Mesenchymal stem cell (in vitro differentiated cells and primary cell): Measurements from ENCODE around the gene HOXB3.

ENCODE experiments used
- DNase-seq: peaks from one replicate; pipeline ENCODE4 v3.0.0-alpha.2; 2013
- H2AFZ ChIP-seq: one replicate; pipeline ENCODE4 v1.6.1; 2013; ENCODE audit warnings: low read depth, mild to moderate bottlenecking, control low read depth, inconsistent platforms, low read length, moderate library complexity
- H2AK5ac ChIP-seq: 2 replicates; pipeline ENCODE4 v1.6.1; 2013; ENCODE audit warnings: low read length, moderate library complexity, mild to moderate bottlenecking, inconsistent platforms; ENCODE audit not compliant: severe bottlenecking
- H2BK120ac ChIP-seq: one replicate; pipeline ENCODE4 v1.6.1; 2013; ENCODE audit warnings: low read depth, mild to moderate bottlenecking, inconsistent platforms, low read length, moderate library complexity
- H2BK12ac ChIP-seq, 2 experiments: one replicate each; pipeline ENCODE4 v1.6.1; 2013; ENCODE audit warnings: inconsistent platforms in 2 of 2, low read length in 2 of 2, mild to moderate bottlenecking in 2 of 2, moderate library complexity in 2 of 2, control low read depth in 1 of 2
- H2BK15ac ChIP-seq: one replicate; pipeline ENCODE4 v1.6.1; 2013; ENCODE audit warnings: mild to moderate bottlenecking, low read depth, inconsistent platforms; ENCODE audit not compliant: poor library complexity, severe bottlenecking
- H2BK5ac ChIP-seq: 2 replicates; pipeline ENCODE4 v1.6.1; 2013; ENCODE audit warnings: low read depth, mild to moderate bottlenecking, low read length, control low read depth, inconsistent platforms; ENCODE audit not compliant: poor library complexity, severe bottlenecking
- H3K14ac ChIP-seq, 2 experiments: one replicate each; pipeline ENCODE4 v1.6.1; 2013; ENCODE audit warnings: inconsistent platforms in 2 of 2, low read length in 2 of 2, control low read depth in 1 of 2, mild to moderate bottlenecking in 1 of 2, moderate library complexity in 1 of 2
- H3K18ac ChIP-seq, 2 experiments: one replicate each; pipeline ENCODE4 v1.6.1; 2013; ENCODE audit warnings: inconsistent platforms in 2 of 2, low read length in 2 of 2, control low read depth in 1 of 2, low read depth in 1 of 2, mild to moderate bottlenecking in 1 of 2
- H3K23ac ChIP-seq, 2 experiments: one replicate each; pipeline ENCODE4 v1.6.1; 2013; ENCODE audit warnings: inconsistent platforms in 2 of 2, low read length in 2 of 2, mild to moderate bottlenecking in 2 of 2, moderate library complexity in 2 of 2, control low read depth in 1 of 2
- H3K27ac ChIP-seq: 2 replicates; pipeline ENCODE4 v1.5.1; 2013; ENCODE audit warnings: mild to moderate bottlenecking, moderate library complexity, low read length, control low read depth, inconsistent platforms; ENCODE audit not compliant: poor library complexity, severe bottlenecking
- H3K27me3 ChIP-seq, 2 experiments: 2 replicates each; pipeline versions ENCODE4 v1.6.1 to v1.7.0; 2013; ENCODE audit warnings: low read length in 2 of 2, mild to moderate bottlenecking in 2 of 2, moderate library complexity in 2 of 2, control low read depth in 1 of 2, inconsistent platforms in 1 of 2; ENCODE audit not compliant: control insufficient read depth in 1 of 2, insufficient read depth in 1 of 2
- H3K36me3 ChIP-seq, 2 experiments: 2 replicates each; pipeline versions ENCODE4 v1.6.1 to v1.7.0; 2013; ENCODE audit warnings: low read length in 2 of 2, control low read depth in 1 of 2, inconsistent platforms in 1 of 2, low read depth in 1 of 2, mild to moderate bottlenecking in 1 of 2; ENCODE audit not compliant: insufficient read depth in 2 of 2, control insufficient read depth in 1 of 2
- H3K4ac ChIP-seq, 2 experiments: one replicate each; pipeline ENCODE4 v1.6.1; 2013; ENCODE audit warnings: inconsistent platforms in 2 of 2, low read length in 2 of 2, mild to moderate bottlenecking in 2 of 2, moderate library complexity in 2 of 2, control low read depth in 1 of 2, low read depth in 1 of 2
- H3K4me1 ChIP-seq: 2 replicates; pipeline ENCODE4 v1.6.1; 2013; ENCODE audit warnings: low read depth, low read length, control low read depth; ENCODE audit not compliant: control insufficient read depth, insufficient read depth
- H3K4me2 ChIP-seq: 2 replicates; pipeline ENCODE4 v1.6.1; 2013; ENCODE audit warnings: low read length, mild to moderate bottlenecking, inconsistent platforms; ENCODE audit not compliant: poor library complexity, severe bottlenecking
- H3K4me3 ChIP-seq, 2 experiments: 2 replicates each; pipeline versions ENCODE4 v1.5.1 to v1.7.0; 2013; ENCODE audit warnings: low read length in 2 of 2, mild to moderate bottlenecking in 2 of 2, control low read depth in 1 of 2, low read depth in 1 of 2; ENCODE audit not compliant: insufficient read depth in 1 of 2
- H3K79me1 ChIP-seq: replicated peaks from 2 replicates; pipeline ENCODE4 v1.6.1; 2013; ENCODE audit warnings: mild to moderate bottlenecking, control low read depth, low read length, inconsistent platforms; ENCODE audit not compliant: poor library complexity, severe bottlenecking
- H3K9ac ChIP-seq: 2 replicates; pipeline ENCODE4 v1.7.0; 2013; ENCODE audit warnings: mild to moderate bottlenecking, low read length, moderate library complexity
- H3K9me3 ChIP-seq: 2 replicates; pipeline ENCODE4 v1.7.0; 2013; ENCODE audit warnings: mild to moderate bottlenecking, low read length; ENCODE audit not compliant: control insufficient read depth
- H4K8ac ChIP-seq: one replicate; pipeline ENCODE4 v1.6.1; 2013; ENCODE audit warnings: inconsistent platforms, mild to moderate bottlenecking, low read length, moderate library complexity
- H4K91ac ChIP-seq: one replicate; pipeline ENCODE4 v1.6.1; 2013; ENCODE audit warnings: mild to moderate bottlenecking, low read length, inconsistent platforms
- WGBS: methylation state at CpG from one replicate; pipeline ENCODE4 v1.1.7; 2013; ENCODE audit warnings: mixed read lengths; 5-methylcytosine and 5-hydroxymethylcytosine counted together

The HOXB3 gene

GRCh38 chr17:48527547-48527932 lies 62.5 kb downstream of the HOXB3 start:
- Histone ChIP-seq H2BK5ac (no peak overlapping the region), H3K9me3 (no peaks in the 10 kb centered on the region), H2BK15ac (peak overlapping the region; percentile 96), H2AK5ac (no peak overlapping the region), H3K4ac (peak overlapping the region; percentile 71 to 80), H3K79me1 (no peaks in the 10 kb centered on the region), H3K4me2 (peak overlapping the region; percentile 56), H3K23ac (peak overlapping the region in 1 of 2 experiments; percentile 34), H4K8ac (peak overlapping the region; percentile 81), H3K27me3 (peaks cover 10 to 17% of the 10 kb centered on the region in 2 experiments), H2BK120ac (peak overlapping the region; percentile 93), H2AFZ (no peak overlapping the region), H4K91ac (peak overlapping the region; percentile 89), H3K4me1 (peaks cover 13% of the 10 kb centered on the region), H3K4me3 (no peak overlapping the region), H3K27ac (no peak overlapping the region), H3K36me3 (no peaks in the 10 kb centered on the region), H3K18ac (peak overlapping the region; percentile 63 to 69), H2BK12ac (peak overlapping the region; percentile 60 to 72), H3K14ac (peak overlapping the region in 1 of 2 experiments; percentile 75), H3K9ac (no peak overlapping the region)
- WGBS = 42% methylated on average over 12 of the region's 14 CpGs
- no peak for DNase-seq

- Histone ChIP-seq H4K8ac (peak overlapping the region; percentile 81), H3K4me3 (peak overlapping the region in 1 of 2 experiments; percentile 5), H2BK15ac (peak overlapping the region; percentile 96), H4K91ac (peak overlapping the region; percentile 89), H3K18ac (peak overlapping the region; percentile 63 to 69), H3K27me3 (peaks cover 10 to 17% of the 10 kb centered on the region in 2 experiments), H3K14ac (peak overlapping the region in 1 of 2 experiments; percentile 75), H2BK120ac (peak overlapping the region; percentile 93), H3K4ac (peak overlapping the region; percentile 65 to 80), H3K79me1 (no peaks in the 10 kb centered on the region), H2BK5ac (no peak overlapping the region), H3K4me2 (peak overlapping the region; percentile 56), H3K36me3 (no peaks in the 10 kb centered on the region), H3K9me3 (no peaks in the 10 kb centered on the region), H2BK12ac (peak overlapping the region; percentile 60 to 72), H3K9ac (peak overlapping the region; percentile 22), H2AFZ (no peak overlapping the region), H3K23ac (peak overlapping the region in 1 of 2 experiments; percentile 34), H2AK5ac (no peak overlapping the region), H3K4me1 (peaks cover 18% of the 10 kb centered on the region), H3K27ac (no peak overlapping the region)
- WGBS = 24% methylated on average over 36 of the region's 59 CpGs
- no peak for DNase-seq
These were observed 63.2 kb downstream of the HOXB3 start for GRCh38 chr17:48526608-48527546.

- DNase-seq = peak; percentile 28
- Histone ChIP-seq H3K4me2 (no peak overlapping the region), H3K27ac (no peak overlapping the region), H2AK5ac (no peak overlapping the region), H3K36me3 (no peaks in the 10 kb centered on the region), H2AFZ (no peak overlapping the region), H2BK15ac (no peak overlapping the region), H3K18ac (no peak overlapping the region), H3K4me3 (peak overlapping the region in 1 of 2 experiments; percentile 24), H3K23ac (no peak overlapping the region), H4K8ac (no peak overlapping the region), H2BK5ac (no peak overlapping the region), H2BK12ac (no peak overlapping the region), H3K9ac (peak overlapping the region; percentile 41), H3K9me3 (no peaks in the 10 kb centered on the region), H4K91ac (no peak overlapping the region), H3K27me3 (peaks cover 4 to 10% of the 10 kb centered on the region in 2 experiments), H3K4me1 (peaks cover 16% of the 10 kb centered on the region), H3K4ac (no peak overlapping the region), H3K79me1 (no peaks in the 10 kb centered on the region), H2BK120ac (no peak overlapping the region), H3K14ac (no peak overlapping the region)
- 90% methylated on average over 5 of the region's 6 CpGs for WGBS
These were observed 67.0 kb downstream of the HOXB3 start for GRCh38 chr17:48523010-48523409.

DNA sequence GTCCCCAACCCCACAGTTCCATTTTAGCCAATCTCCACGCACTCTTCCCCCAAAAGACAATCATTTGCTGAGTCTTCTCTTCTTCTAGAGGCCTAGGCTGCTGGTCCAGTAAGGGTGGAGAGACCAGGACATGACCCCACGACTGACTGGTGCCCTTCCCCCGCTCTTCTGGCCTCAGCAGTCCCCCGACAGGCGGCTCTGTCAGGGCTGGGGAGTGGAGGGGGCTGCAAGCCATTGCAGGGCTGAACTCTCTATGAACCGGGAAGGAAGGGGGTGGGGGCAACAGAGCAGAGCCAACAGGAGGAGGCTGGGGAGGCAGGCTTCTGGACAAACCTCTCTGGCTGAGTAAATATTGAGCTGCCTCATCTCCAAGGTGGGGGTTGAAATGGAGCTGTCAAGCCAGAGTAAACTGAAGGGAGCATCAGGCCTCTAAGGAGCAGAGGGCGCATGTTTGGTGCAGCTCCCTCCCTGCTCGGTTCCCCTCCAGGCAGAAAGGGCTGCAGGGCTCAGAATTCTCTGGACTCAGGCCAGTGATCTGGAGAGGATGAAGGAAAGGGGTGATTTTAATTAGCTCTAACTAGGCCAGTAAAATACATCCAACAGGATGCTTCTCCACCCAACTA lies 67.9 kb downstream of the HOXB3 start:
- no peak overlapping the region for H3K4me2 ChIP-seq
- peak overlapping the region; percentile 19 for H2BK120ac ChIP-seq
- DNase-seq = peak; percentile 67
- peak overlapping the region; percentile 49 for H4K8ac ChIP-seq
- H2BK5ac ChIP-seq = no peak overlapping the region
- peak overlapping the region; percentile 50 for H4K91ac ChIP-seq
- H3K14ac ChIP-seq = no peak overlapping the region
- H3K27ac ChIP-seq = no peak overlapping the region
- no peak overlapping the region for H3K23ac ChIP-seq
- peak overlapping the region; percentile 30 to 75 for H3K18ac ChIP-seq
- H3K79me1 ChIP-seq = no peaks in the 10 kb centered on the region
- H3K4me3 ChIP-seq = peak overlapping the region in 1 of 2 experiments; percentile 24
- H3K9me3 ChIP-seq = no peaks in the 10 kb centered on the region
- WGBS = 31% methylated on average over 8 of the region's 8 CpGs
- peaks cover 8 to 13% of the 10 kb centered on the region in 2 experiments for H3K27me3 ChIP-seq
- peaks cover 9% of the 10 kb centered on the region for H3K4me1 ChIP-seq
- peak overlapping the region in 1 of 2 experiments; percentile 81 for H3K4ac ChIP-seq
- H2AK5ac ChIP-seq = no peak overlapping the region
- H2BK12ac ChIP-seq = peak overlapping the region; percentile 8 to 77
- H3K9ac ChIP-seq = no peak overlapping the region
- no peak overlapping the region for H2BK15ac ChIP-seq
- H3K36me3 ChIP-seq = no peaks in the 10 kb centered on the region
- H2AFZ ChIP-seq = no peak overlapping the region
